ENCODE results near the gene ANKRD11.
"Not testable (repeated sequence)": the region's sequence is repeated elsewhere in the genome, so short reads cannot be mapped to it uniquely, and the experiment has no call there.

ANKRD11 gene

DNA sequence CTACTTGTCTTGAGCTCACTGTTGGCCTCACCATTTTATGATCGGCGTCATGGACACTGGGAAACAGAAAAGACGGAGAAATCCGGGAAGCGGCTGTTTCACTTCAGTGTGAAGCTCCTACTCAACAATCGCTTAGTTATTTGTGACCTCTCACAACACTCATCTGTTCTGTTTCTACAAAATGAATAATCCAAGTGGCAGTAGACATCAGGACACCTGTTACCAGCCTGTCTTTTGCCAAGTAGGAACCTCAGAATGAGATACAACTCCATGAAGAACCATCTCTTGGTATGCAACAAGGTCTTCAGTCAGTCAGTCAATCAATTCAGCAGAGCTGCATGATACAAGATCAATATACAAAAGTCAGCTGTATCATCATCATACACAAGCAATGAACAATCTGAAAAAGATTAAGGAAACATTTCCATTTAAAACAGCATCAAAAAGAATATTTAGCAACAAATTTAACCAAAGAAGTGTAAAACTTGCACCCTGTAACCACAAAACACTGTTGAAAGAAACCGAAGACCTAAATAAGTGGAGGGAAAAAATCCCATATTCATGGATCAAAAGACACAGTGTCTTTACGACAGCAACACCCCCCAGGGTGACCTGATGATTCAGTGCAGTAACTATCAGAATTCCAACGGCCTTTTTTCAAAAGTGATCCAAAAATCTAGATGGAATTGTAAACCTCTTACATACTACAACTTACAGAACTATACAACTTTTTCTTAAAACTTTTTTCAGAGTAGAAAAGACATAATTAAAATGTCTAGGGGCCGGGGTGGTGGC is 63.4 kb downstream of the ANKRD11 start:
- no peak for DNase-seq

DNA sequence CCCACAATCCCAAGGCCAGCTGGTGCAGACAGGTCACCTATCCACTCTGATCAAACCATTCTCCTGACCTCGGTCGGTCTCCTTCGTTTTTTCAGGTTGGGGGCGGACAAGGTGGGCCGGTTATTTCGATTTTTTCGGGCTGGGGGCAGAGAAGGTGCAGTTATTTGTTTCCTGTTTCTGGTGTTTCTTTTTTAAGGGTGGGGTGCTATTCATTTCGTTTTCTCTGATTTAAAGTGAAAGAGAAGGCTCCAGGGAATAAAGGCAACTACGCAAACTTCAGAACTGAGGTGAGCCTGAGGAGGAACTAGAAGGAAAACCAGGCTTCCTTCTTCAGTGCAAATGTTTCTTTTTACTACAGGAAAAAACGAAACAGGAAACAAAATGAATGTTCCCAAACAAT is 64.8 kb downstream of the ANKRD11 start:
- no peak for DNase-seq

DNA sequence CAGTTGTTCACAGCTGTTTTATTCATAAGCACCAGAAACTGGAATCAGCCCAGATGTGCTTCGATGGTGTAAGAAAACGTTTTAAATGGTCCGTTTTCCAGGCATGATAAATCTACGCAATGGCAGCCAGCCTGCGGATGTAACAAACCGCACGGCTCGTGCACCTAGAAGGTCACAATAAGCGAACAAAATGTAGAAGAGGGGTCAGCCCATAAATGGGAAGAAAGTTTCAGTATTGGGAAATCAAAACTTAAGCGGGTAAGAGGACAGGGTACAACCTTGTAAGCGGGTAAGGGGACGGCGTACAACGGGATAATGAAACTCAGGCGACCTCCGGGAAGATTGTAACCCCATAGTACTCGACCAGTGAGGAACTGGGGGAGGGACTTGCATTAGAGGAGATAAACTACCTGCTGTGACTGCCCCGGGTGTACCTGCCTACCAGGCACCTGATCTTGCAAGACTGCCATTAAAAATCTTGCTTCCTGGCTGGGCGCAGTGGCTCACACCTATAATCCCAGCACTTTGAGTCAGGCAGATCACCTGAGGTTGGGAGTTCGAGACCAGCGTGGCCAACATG is 66.6 kb downstream of the ANKRD11 start:
- DNase-seq = no peak

DNA sequence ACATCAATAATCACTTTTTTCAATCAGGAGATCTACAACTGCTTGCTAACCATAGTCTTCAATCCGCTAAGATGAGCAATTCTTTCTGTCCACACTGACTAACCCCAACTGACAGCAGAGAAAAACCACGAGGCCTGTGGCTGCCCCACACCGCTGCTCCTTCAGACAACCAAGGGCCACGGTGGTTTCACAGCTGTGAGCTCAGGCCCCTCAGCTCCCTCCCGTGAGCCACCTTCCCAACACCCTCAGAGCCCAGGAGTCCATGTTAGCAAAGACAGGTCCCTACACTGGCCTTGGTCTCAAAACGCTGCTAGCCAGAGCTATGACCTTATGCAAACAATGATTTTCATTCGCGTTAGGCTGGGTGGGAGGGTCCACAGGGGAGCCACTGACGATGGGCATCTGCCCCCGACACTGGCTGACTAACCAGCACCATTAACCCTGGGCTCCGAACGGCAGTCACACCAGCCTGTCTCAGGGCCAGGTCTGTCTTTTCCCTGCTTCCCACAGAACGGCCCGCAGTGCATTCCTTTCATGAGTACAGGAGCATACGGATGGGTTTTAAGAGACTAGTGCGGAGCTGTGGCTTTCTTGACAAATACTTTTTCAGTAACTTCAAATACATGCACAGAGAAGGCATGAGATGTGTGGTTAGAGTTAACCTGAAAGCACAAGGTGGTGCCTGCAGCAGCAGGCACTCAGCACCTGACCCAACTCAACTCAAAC is 67.3 kb downstream of the ANKRD11 start:
- peak; percentile 53 for DNase-seq

DNA sequence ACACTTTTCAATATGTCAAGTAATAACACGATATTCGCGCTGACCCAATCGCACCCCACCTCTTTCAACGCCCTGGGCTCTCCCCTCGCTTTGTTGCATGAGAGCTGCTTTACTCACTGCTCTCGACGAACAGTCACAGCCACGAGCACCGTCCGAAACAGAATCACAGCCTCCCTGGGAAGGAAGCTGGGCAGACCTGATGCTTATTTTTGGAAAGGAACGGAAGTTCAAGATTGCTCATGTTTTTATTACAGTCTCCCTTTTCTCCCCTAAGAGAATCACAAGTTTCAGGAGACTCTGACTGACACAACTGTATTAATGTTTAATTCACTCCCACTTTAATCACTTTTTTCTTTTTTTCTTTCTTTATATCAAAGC is 67.8 kb downstream of the ANKRD11 start:
- DNase-seq = peak; percentile 55

DNA sequence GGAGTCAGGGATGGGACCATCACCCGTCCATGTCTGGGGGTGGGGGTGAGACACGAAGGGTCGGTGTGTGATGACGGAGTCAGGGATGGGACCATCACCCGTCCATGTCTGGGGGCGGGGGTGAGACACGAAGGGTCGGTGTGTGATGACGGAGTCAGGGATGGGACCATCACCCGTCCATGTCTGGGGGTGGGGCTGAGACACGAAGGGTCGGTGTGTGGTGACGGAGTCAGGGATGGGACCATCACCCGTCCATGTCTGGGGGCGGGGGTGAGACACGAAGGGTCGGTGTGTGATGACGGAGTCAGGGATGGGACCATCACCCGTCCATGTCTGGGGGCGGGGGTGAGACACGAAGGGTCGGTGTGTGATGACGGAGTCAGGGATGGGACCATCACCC is 69.1 kb downstream of the ANKRD11 start:
- not testable (repeated sequence) for DNase-seq

DNA sequence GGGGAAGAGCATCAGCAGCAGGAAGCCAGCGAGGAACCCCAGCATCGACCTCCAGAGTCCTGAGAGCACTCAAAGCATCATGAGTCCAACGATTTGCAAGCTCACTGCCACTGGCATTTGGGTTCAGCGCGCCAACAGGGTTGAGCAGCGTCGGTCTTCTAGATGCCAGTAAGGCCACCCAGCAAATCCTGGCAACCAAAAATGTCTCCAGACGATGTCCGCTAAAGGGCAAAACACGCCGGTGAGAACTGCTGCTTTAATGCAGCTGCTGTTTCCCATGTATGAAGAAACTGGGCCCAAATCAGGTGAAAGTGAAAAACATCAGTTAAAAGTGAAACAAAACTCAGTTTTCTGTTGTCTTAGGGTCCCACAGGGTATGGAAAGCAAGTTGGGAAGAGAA is 70.2 kb downstream of the ANKRD11 start:
- no peak for DNase-seq

DNA sequence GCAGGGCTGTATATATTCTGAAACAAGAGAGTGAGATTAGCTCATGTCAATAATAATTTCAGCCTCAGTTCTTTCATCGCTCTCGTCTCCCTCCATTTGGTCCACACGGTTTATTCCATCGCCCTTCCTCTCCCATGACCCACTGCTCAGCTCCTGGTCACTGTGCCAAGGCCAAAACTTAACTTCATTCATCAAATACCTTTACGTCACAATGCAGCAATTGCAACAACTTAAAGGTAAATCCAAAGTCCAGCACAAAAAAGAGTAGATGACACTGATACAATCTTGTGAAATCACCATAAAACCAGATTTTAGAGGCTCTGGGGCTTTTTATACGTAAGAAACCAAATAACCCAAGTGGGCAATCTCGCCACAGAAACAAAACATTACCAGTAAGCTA is 72.0 kb downstream of the ANKRD11 start:
- DNase-seq = no peak

DNA sequence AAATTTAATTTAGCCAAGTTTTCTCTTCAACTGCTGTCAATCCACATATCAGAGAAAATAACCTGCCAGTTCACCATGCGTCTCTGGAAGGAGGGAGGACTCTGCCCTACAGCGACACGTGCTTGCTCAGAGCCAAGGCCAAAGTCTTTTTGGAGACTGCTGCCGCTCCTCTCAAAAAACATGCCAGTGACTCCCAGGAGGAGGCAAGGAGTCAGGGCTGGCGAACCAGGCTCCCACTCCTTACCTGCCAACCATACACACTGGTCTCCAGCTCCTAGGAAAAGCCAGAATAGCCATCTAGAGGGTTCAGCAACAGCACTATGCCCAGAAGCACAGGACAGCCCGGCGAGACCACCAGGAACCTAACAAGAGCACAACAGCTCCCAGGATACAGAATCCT is 73.0 kb downstream of the ANKRD11 start:
- DNase-seq = no peak

DNA sequence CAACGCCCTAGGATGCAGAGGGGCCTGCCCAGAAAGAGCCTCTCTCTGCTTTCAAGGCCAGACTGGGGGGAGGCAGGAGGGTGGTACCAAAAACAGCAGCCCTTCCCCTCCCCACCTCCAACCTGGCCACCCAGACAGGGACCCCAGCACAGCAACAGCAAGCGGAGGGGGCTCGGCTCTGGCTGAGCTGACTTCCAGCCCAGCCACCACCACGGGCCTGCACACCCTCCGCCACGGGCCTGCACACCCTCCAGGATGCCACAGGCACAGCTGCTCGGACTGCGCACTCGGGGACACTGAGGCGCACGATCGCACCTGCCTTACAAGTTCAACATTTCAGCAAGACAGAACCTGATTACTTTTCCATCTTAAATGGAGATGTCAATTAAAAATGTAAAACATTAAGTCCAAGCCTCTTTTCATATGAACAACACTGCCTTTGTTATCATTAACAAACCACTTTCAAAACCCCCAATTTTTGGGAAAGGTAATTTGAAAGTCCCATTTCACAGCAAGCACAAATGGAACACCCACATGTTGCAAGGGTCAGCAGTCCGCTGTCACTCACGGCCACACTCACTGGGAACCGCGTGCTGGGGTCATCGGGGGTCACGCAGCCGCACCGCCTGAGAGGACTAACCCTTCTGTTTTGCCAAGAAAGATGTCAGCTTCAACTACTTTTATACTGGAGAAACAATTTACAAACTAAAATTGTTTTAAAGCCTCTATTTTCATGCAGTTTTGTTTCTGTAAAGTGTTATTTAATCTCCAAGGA is 76.4 kb downstream of the ANKRD11 start:
- no peak for DNase-seq

DNA sequence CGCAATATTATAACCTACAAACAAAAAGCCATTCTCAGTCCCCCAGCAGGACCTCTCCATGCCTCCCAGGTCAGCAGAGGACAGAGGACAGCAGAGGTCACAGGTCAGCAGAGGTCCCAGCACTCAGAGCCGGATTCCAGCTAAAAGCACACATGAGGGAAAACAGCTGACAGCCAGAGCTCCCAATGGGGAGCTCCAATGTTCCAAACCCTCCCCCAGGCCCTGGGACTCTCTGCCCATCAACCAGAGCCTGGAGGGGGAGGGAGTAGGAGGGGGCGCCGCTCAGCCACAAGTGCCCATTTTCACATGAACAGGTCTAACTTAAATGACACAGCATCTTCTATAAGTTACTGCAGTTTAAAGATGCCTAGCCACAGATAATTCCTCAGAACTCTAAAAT is 77.5 kb downstream of the ANKRD11 start:
- no peak for DNase-seq

DNA sequence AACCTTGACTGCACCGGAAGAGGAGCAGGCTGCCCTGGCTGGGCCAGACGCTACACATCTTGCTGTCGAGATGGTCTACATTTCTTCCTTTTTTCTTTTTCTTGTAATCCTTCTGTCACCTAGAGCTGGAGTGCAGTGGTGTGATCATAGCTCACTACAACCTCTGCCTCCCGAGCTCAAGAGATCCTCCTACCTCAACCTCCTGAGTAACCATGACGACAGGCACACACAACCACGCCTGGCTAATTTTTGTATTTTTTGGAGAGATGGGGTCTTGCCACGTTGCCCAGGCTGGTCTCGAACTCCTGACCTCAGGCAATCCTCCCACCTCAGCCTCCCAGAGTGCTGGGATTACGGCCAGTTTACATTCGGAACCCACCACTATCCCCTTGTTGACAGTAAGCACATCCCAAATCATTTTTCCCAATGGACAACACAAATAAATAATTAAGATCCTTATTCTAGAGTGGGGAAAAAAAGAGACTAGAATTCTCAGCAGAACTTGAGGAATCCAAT is 79.0 kb downstream of the ANKRD11 start:
- no peak for DNase-seq

DNA sequence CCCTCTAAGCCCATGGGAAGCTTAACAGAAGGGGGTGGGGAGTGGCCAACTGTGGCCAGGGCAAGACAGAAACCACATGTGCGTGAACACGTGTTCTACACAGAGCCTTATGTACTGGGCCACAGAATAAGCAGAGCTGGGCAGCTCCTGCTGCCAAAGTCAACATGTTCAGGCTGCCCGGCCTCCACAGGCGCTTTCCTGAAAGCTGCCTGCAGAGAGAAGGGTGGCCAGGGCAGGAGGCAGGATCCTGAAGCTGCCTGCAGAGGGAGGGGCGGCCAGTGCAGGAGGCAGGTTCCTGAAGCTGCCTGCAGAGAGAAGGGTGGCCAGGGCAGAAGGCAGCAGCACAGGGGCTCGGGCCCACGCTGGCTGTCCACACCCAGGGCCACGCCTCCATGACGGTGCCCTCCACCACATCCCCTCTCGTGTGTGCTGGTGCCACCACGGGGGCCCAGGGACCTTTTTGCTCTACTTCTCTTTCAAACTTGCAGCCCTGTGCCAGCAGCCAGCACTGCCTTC is 79.5 kb downstream of the ANKRD11 start:
- DNase-seq = peak; percentile 38

DNA sequence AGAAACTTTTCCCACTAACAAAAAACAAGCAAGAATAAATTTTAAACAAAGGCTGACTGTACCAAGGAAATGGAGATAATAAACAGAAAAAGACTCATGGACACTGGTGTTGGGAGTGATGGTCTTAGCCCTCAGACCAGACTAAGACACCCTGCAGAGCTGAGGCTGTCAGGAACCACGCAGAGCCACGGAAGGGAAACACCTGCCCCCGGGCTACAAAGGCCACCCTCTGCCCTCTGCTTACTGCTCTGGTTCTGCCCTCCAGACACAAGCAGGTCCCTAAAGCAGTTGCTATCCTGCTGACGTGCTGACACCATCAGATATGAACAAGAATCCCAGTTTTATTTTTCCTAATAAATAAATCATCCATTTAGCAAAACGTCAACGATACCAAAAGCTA is 80.0 kb downstream of the ANKRD11 start:
- no peak for DNase-seq

DNA sequence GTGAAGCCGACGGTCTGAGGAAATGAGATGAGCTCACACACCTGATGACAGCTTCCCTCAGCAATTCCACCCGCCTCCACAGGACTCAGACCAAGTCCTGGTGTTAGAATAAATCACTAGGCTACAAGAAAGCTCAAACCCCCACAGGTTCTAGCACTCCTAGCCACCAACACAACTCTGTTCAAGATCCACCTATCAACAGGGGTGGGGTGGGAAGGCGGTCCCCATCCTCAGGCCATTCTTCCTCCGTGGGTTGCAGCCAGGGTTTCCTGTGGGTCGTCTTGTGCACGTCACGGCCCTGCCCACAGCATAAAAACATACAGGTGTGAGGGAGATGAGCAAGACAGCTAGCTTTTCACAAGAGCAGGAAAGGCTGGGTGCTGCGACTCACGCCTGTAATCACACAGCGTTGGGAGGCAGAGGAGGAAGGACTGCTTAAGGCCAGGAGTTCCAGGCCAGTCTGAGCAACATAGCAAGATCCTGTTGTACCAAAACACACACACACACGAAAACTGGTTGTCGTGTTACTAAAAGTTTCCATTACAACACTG is 81.1 kb downstream of the ANKRD11 start:
- peak; percentile 76 for DNase-seq

DNA sequence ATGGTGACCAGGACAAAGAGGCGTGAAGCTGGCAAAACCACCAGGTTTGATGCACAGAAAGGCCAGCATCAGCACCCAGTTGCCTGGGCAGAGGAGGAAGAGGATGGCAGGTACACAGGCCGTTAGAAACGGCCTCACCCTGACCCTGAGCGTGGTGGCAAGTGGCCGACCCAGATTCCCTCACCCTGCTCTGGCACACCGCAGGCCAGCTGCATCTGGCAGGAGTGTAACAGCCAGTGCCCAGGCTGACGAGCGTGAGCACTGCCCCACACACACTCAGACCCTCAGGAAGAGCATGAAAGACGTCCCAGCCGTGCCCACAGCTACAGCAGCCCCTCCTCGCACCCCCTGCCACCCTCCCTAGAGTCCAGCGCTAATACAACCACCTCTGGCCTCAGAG is 82.0 kb downstream of the ANKRD11 start:
- no peak for DNase-seq

DNA sequence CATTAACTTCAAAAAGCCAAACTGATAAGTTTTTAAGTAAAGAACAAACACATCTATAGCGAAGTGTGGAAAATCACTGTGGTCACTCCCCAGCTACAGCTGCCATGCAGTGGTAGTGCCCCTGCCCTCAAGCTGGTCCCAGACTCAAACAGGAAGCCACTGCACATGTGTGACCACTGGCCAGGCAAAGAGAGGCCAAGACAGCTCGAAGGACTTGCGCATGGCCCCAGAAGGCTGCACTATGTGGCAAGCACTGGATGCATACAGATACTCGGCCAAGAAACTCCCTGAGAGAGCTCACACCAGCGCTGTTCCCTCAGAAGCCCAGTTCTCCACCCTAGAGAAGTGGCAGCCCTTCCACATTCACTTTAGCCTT is 82.4 kb downstream of the ANKRD11 start:
- no peak for DNase-seq

DNA sequence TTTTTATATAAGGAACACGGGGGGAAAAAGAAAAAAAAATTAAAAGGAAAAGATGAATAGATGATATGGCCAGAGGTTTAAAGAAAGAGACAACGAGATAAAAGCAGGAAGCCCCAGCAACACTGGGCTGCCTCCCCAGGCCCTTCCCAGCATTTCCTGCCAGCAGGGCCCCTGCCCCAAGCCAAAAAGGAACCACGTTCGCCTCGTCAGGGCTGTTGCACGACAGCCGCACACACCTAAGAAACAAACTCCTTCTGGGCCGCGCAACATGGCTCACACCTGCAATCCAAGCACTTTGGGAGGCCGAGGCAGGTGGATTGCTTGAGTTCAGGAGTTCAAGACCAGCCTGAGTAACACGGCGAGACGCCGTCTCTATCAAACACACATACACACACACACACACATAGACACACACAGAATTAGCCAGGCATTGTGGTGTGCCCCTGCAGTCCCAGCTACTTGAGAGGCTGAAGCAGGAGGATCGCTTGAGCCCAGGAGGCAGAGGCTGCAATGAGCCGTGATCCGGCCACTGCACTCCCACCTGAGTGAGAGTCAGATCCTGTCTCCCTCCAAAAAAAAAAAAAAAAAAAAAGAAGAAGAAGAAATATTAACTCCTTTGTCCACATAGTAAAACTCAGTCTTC is 83.0 kb downstream of the ANKRD11 start:
- peak; percentile 61 for DNase-seq

DNA sequence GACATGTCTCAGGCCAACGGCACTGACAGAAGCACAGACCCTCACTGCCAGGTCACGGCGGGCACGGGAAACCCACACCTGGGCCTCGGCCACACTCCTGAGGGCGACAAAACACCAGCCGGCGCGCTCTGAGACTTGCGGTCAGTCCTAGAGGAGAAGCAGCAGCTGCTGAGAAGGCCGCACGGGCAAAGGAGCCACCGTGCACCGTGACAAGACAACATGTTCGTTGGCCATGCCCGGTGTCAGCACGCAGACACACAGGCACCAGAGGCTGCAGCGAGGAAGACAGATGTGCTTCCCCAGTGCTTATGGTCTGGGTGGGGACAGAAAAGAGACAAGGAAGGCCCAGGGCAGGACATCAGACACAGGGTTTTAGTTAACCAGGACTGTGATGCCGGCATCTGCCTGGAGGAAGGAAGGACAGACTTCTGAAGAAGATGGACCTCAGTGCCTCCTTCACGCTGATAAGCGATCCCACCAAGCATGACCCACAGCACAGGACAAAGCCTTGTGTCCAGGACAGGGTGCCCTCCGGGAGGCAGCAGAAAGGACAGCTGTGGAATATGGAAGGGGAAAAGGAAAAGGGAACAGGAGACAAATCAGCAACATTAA is 84.0 kb downstream of the ANKRD11 start:
- no peak for DNase-seq

DNA sequence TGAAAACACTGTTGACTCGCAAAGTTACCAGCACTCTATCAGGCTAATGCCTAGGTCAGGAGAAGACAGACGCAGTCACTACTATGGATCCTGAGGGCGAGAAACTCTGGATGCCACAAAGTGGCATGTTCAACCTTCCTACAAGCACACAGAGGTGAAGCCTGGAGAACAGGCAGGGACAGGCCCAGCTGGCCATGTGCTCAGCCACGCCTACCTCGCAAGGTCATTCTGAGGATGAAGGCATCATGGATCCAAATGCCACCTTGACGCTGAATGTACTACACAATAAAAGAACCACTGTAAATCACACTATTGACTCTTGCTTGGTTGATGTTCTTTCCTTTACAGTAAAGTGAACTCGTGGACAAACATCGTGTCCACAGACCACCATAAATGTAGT is 85.8 kb downstream of the ANKRD11 start:
- DNase-seq = no peak

DNA sequence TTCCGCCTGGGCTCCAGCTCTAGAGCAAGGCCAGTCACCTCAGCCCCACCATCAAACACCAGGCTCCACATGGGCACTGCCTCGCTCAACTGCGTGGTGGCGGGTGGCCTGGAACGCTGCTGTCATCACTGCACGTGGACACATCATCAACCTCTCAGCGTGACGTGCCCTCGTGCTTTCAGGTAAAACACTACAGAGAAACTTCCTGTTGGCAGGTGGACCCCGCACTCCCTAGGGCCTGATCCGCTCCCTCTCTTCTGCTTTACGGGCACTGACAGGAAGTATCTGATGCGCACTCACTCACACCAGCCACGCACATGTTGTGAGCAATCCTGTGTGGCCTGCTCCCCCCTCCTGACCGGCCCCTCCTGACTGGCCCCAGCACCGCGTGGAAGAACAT is 87.4 kb downstream of the ANKRD11 start:
- DNase-seq = peak; percentile 46

Measured in CD4-positive, alpha-beta T cell treated with Interleukin-17A for 4 hours (primary cell).